MM.1S (cell line): Measurements from ENCODE around the gene MAP3K8.

Experiments used
- DNase-seq: peaks from one replicate; pipeline ENCODE4 v3.0.0-alpha.2; 2015
- H2AFZ ChIP-seq: fragments of 300-600 bp; sonication (generic); 2 replicates; pipeline ENCODE4 v1.6.0; 2016; ENCODE audit warnings: antibody characterized with exemption, low read length
- H3F3A ChIP-seq: fragments of 300-600 bp; sonication (generic); 2 replicates; pipeline ENCODE4 v1.6.1; 2016; ENCODE audit warnings: mild to moderate bottlenecking, antibody characterized with exemption, low read length, moderate library complexity, mixed read lengths; ENCODE audit not compliant: insufficient read depth
- H3K27ac ChIP-seq: fragments of 300-600 bp; sonication (generic); 2 replicates; pipeline ENCODE4 v1.5.1; 2016; ENCODE audit warnings: mild to moderate bottlenecking, low read length
- H3K27me3 ChIP-seq: fragments of 300-600 bp; sonication (generic); replicated peaks from 2 replicates; pipeline ENCODE4 v1.6.0; 2016; ENCODE audit warnings: low read length; ENCODE audit not compliant: insufficient read depth
- H3K36me3 ChIP-seq: fragments of 300-600 bp; sonication (generic); replicated peaks from 2 replicates; pipeline ENCODE4 v1.6.1; 2016; ENCODE audit warnings: mild to moderate bottlenecking, low read length, mixed read lengths; ENCODE audit not compliant: insufficient read depth
- H3K4me1 ChIP-seq: fragments of 300-600 bp; sonication (generic); 2 replicates; pipeline ENCODE4 v1.6.1; 2016; ENCODE audit warnings: low read length, mixed read lengths
- H3K4me2 ChIP-seq: fragments of 300-600 bp; sonication (generic); 2 replicates; pipeline ENCODE4 v1.6.0; 2016; ENCODE audit warnings: low read depth, low read length
- H3K4me3 ChIP-seq: fragments of 300-600 bp; sonication (generic); 2 replicates; pipeline ENCODE4 v1.5.1; 2016; ENCODE audit warnings: low read length, mixed read lengths
- H3K79me2 ChIP-seq: fragments of 300-600 bp; sonication (generic); 2 replicates; pipeline ENCODE4 v1.6.1; 2016; ENCODE audit warnings: mixed run types, low read length, mixed read lengths
- H3K9ac ChIP-seq: fragments of 300-600 bp; sonication (generic); 2 replicates; pipeline ENCODE4 v1.6.1; 2016; ENCODE audit warnings: low read length, mixed read lengths
- H3K9me2 ChIP-seq: fragments of 300-600 bp; sonication (generic); replicated peaks from 2 replicates; pipeline ENCODE4 v1.6.1; 2016; ENCODE audit warnings: mild to moderate bottlenecking, low read length, mixed read lengths; ENCODE audit not compliant: insufficient read depth
- H3K9me3 ChIP-seq: fragments of 300-600 bp; sonication (generic); replicated peaks from 2 replicates; pipeline ENCODE4 v1.6.1; 2016; ENCODE audit warnings: mild to moderate bottlenecking, low read length, mixed read lengths; ENCODE audit not compliant: insufficient read depth
- H4K20me1 ChIP-seq: fragments of 300-600 bp; sonication (generic); 2 replicates; pipeline ENCODE4 v1.6.1; 2016; ENCODE audit warnings: mild to moderate bottlenecking, low read length, moderate library complexity, mixed read lengths; ENCODE audit not compliant: insufficient read depth
- EZH2 ChIP-seq: fragments of 300-600 bp; sonication (generic); optimal IDR thresholded peaks from 2 replicates; pipeline ENCODE3; 2017; ENCODE audit warnings: low read depth, mild to moderate bottlenecking, antibody characterized with exemption, low read length, mixed read lengths
- EZH2phosphoT487 ChIP-seq: fragments of 300-600 bp; sonication (generic); IDR thresholded peaks from 2 replicates; pipeline ENCODE4 v1.6.1; 2018; ENCODE audit warnings: antibody characterized with exemption, low read length
- TF ChIP-seq, protein P1 (sequence below): fragments of 300-600 bp; sonication (generic); IDR thresholded peaks from 2 replicates; pipeline ENCODE4 v1.5.1; 2016; ENCODE audit warnings: antibody characterized with exemption, low read length, mixed read lengths

MAP3K8 gene

DNA sequence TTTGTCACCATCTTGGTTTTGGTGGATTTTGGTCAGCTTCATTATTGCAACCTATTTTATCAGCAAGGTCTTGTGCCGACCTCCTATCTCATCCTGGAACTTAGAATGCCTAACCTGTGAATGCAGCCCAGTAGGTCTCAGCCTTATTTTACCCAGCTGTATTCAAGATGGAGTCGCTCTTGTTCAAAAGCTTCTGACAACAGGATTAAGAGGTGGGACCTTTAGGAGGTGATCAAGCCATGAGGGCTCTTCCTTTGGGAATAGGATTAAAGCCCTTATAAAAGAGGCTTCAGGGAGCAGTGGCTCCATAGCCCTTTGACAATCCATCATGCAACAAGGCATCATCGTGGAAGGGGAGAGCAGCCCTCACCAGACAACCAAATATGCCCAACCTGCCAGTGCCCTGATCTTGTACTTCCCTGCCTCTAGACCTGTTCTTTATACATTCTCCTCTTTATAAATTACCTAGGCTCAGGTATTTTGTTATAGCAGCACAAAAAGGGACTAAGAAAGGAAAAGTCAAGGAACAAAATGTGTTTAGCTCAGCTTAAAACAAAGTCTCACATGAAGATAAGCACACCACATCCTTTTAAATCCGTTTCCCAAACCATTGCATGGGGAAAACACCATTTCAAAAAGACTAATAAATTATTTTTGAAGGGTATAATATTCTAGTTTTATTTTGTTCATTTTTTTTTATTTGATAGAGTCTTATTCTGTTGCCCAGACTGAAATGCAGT, 8.5 kb upstream of the MAP3K8 start:
- no peak overlapping the region for H3K9ac ChIP-seq
- peaks cover 10% of the 10 kb centered on the region for H3K4me1 ChIP-seq
- H3F3A ChIP-seq: no peaks in the 10 kb centered on the region
- H3K4me2 ChIP-seq: no peak overlapping the region
- H3K4me3 ChIP-seq: no peak overlapping the region
- no peak overlapping the region for H3K27ac ChIP-seq
- H3K79me2 ChIP-seq: no peaks in the 10 kb centered on the region
- H2AFZ ChIP-seq: no peak overlapping the region
- TF ChIP-seq, protein P1, sequence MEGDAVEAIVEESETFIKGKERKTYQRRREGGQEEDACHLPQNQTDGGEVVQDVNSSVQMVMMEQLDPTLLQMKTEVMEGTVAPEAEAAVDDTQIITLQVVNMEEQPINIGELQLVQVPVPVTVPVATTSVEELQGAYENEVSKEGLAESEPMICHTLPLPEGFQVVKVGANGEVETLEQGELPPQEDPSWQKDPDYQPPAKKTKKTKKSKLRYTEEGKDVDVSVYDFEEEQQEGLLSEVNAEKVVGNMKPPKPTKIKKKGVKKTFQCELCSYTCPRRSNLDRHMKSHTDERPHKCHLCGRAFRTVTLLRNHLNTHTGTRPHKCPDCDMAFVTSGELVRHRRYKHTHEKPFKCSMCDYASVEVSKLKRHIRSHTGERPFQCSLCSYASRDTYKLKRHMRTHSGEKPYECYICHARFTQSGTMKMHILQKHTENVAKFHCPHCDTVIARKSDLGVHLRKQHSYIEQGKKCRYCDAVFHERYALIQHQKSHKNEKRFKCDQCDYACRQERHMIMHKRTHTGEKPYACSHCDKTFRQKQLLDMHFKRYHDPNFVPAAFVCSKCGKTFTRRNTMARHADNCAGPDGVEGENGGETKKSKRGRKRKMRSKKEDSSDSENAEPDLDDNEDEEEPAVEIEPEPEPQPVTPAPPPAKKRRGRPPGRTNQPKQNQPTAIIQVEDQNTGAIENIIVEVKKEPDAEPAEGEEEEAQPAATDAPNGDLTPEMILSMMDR: no peak
- TF ChIP-seq EZH2phosphoT487 (no peak), EZH2 (no peak)
- DNase-seq: no peak
- H4K20me1 ChIP-seq: no peaks in the 10 kb centered on the region
- no peaks in the 10 kb centered on the region for H3K27me3 ChIP-seq
- no peaks in the 10 kb centered on the region for H3K9me3 ChIP-seq
- H3K9me2 ChIP-seq: no peaks in the 10 kb centered on the region
- no peaks in the 10 kb centered on the region for H3K36me3 ChIP-seq

DNA sequence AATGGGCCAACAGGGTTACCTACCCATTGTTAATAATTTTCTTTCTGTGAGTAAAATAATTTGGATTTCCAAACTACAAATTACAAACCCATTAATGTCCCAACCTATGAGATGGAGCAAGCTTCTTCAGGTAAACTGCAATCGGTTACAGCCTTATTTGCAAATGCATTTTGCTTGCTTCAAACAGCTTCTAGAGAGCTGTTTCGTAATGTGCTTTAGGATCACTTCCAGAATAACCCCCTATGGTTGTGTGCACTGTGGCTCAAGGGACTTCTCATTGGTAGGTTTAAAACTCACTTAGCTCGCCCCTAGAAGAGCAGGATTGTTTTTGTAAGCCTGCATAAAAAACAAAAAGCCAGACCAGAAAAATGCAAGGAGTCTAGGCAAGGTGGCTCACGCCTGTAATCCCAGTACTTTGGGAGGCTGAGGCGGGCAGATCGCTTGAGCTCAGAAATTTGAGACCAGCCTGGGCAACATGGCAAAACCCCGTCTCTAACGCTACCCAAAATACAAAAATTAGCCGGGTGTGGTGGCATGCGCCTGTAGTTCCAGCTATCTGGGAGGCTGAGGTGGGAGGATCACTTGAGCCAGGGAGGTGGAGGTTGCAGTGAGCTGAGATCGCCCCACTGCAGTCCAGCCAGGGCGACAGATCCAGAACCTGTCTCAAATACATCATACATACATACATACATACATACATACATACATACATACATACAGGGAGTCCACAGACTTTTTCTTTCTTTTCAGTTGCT, 3.3 kb upstream of the MAP3K8 start:
- H3K9me3 ChIP-seq: no peaks in the 10 kb centered on the region
- DNase-seq: no peak
- no peak overlapping the region for H3K4me2 ChIP-seq
- H3K9me2 ChIP-seq: no peaks in the 10 kb centered on the region
- H3K79me2 ChIP-seq: peaks cover 10% of the 10 kb centered on the region
- no peak overlapping the region for H2AFZ ChIP-seq
- H3K9ac ChIP-seq: no peak overlapping the region
- H3K27ac ChIP-seq: no peak overlapping the region
- H3F3A ChIP-seq: peaks cover 21% of the 10 kb centered on the region
- H3K4me1 ChIP-seq: peaks cover 10% of the 10 kb centered on the region
- H3K36me3 ChIP-seq: no peaks in the 10 kb centered on the region
- TF ChIP-seq EZH2phosphoT487 (no peak), EZH2 (no peak)
- TF ChIP-seq, protein P1: no peak
- no peaks in the 10 kb centered on the region for H4K20me1 ChIP-seq
- no peaks in the 10 kb centered on the region for H3K27me3 ChIP-seq
- no peak overlapping the region for H3K4me3 ChIP-seq

DNA sequence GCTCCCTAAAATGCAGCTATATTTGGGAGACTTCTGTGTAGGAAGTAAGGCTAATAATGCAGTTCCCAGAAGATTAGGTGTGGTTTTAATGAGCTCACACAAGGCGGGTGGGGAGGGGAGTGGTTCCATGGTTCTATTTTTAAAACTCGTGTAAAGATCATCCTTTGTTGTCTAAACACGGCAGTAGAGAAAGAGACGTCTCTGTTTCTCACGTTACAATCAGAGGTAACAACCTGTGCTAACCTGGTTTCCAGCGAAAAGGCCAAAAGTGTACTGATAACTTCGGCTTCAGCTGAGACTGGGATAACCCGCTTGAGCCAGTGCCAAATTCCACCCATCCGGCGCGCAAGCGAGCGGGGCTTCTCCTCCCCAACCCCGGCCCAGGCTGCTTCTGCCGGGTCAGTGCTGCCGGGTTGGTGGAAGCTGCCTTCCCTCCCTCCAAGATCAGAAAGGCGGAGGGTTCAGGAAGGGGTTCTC, 2.5 kb upstream of the MAP3K8 start:
- DNase-seq: no peak
- Histone ChIP-seq H3K36me3 (no peaks in the 10 kb centered on the region), H2AFZ (no peak overlapping the region), H3K9me3 (no peaks in the 10 kb centered on the region), H3K27ac (no peak overlapping the region), H3K9me2 (no peaks in the 10 kb centered on the region), H3K4me2 (no peak overlapping the region), H3K4me3 (no peak overlapping the region), H3K27me3 (no peaks in the 10 kb centered on the region), H3F3A (peaks cover 29% of the 10 kb centered on the region), H4K20me1 (no peaks in the 10 kb centered on the region), H3K79me2 (peaks cover 16% of the 10 kb centered on the region), H3K4me1 (peaks cover 10% of the 10 kb centered on the region), H3K9ac (no peak overlapping the region)
- TF ChIP-seq EZH2 (no peak), EZH2phosphoT487 (no peak)
- TF ChIP-seq, protein P1: no peak
